Skeletal muscle tissue (tissue), 4 donors: ENCODE measurements around the gene TMEM270. TPM values are rescaled to one million over a fixed set of nuclear protein-coding genes. Genes with fewer than 3 reads are reported as not detected.
"Not testable (repeated sequence)": the region's sequence is repeated elsewhere in the genome, so short reads cannot be mapped to it uniquely, and the experiment has no call there.

Source experiments
- H3K27ac ChIP-seq: one replicate; pipeline ENCODE4 v1.7.0; 2013; ENCODE audit warnings: mild to moderate bottlenecking, low read depth, low read length, inconsistent platforms
- H3K27me3 ChIP-seq, 3 donors: one replicate each; pipeline ENCODE4 v1.7.0; 2013; ENCODE audit warnings: low read length in 3 of 3; ENCODE audit not compliant: control insufficient read depth in 3 of 3, insufficient read depth in 3 of 3
- H3K36me3 ChIP-seq, 3 donors: one replicate each; pipeline ENCODE4 v1.7.0; 2013; ENCODE audit warnings: low read length in 3 of 3; ENCODE audit not compliant: control insufficient read depth in 3 of 3, insufficient read depth in 3 of 3
- H3K4me1 ChIP-seq, 3 donors: one replicate each; pipeline ENCODE4 v1.7.0; 2013; ENCODE audit warnings: low read length in 3 of 3, mild to moderate bottlenecking in 3 of 3; ENCODE audit not compliant: control insufficient read depth in 3 of 3, insufficient read depth in 3 of 3
- H3K4me3 ChIP-seq, 3 donors: one replicate each; pipeline ENCODE4 v1.7.0; 2013; ENCODE audit warnings: low read length in 3 of 3
- H3K9ac ChIP-seq, 3 donors: one replicate each; pipeline ENCODE4 v1.7.0; 2013; ENCODE audit warnings: low read length in 3 of 3, mild to moderate bottlenecking in 3 of 3, moderate library complexity in 2 of 3, low read depth in 1 of 3
- H3K9me3 ChIP-seq, 3 donors: one replicate each; pipeline ENCODE4 v1.7.0; 2013; ENCODE audit warnings: low read length in 3 of 3; ENCODE audit not compliant: control insufficient read depth in 3 of 3
- total RNA-seq: library from RNA; depleted of rRNA; stranded (reverse); fragments of >200 nt; gene quantifications from one replicate; pipeline ENCODE4 v1.2.3, GENCODE V29; 2014
- donor health status: Osteomylitis.

The TMEM270 gene
- total RNA-seq, 1 donor from 2014 or later = not detected

- no peak overlapping the region for H3K4me3 ChIP-seq
- H3K36me3 ChIP-seq = no peaks in the 10 kb centered on the region
- peaks cover 11 to 17% (median 16%) of the 10 kb centered on the region in 3 donors for H3K4me1 ChIP-seq
- no peaks in the 10 kb centered on the region for H3K9me3 ChIP-seq
- peaks cover 0 to 6% (median 4%) of the 10 kb centered on the region in 3 donors for H3K27me3 ChIP-seq
- H3K27ac ChIP-seq = no peak overlapping the region
- H3K9ac ChIP-seq = no peak overlapping the region
Measured at GRCh38 chr7:73872056-73872908, 11.3 kb downstream of the TMEM270 start.

- no peaks in the 10 kb centered on the region for H3K36me3 ChIP-seq
- H3K4me3 ChIP-seq = no peak overlapping the region
- H3K9ac ChIP-seq = no peak overlapping the region
- H3K27ac ChIP-seq = no peak overlapping the region
- H3K4me1 ChIP-seq = peaks cover 29 to 30% (median 29%) of the 10 kb centered on the region in 3 donors
- no peaks in the 10 kb centered on the region for H3K9me3 ChIP-seq
- peaks cover 10 to 26% (median 25%) of the 10 kb centered on the region in 3 donors for H3K27me3 ChIP-seq
Measured at GRCh38 chr7:73876361-73876760, 15.4 kb downstream of the TMEM270 start.

GRCh38 chr7:73876973-73877372, 16.0 kb downstream of the TMEM270 start:
- Histone ChIP-seq H3K9me3 (no peaks in the 10 kb centered on the region), H3K27ac (no peak overlapping the region), H3K27me3 (peaks cover 15 to 31% (median 30%) of the 10 kb centered on the region in 3 donors), H3K4me3 (no peak overlapping the region), H3K36me3 (no peaks in the 10 kb centered on the region), H3K9ac (no peak overlapping the region), H3K4me1 (peaks cover 29 to 33% (median 30%) of the 10 kb centered on the region in 3 donors)

GRCh38 chr7:73879977-73880681, 19.2 kb downstream of the TMEM270 start:
- peak overlapping the region; percentile 44 for H3K27ac ChIP-seq
- peaks cover 25 to 28% (median 27%) of the 10 kb centered on the region in 3 donors for H3K4me1 ChIP-seq
- H3K9ac ChIP-seq = no peak overlapping the region

GRCh38 chr7:73880755-73881328, 19.9 kb downstream of the TMEM270 start:
- peaks cover 15 to 30% (median 28%) of the 10 kb centered on the region in 3 donors for H3K27me3 ChIP-seq
- H3K9ac ChIP-seq = no peak overlapping the region
- H3K4me3 ChIP-seq = no peak overlapping the region
- no peaks in the 10 kb centered on the region for H3K9me3 ChIP-seq
- peak overlapping the region; percentile 44 for H3K27ac ChIP-seq
- H3K4me1 ChIP-seq = peaks cover 25 to 28% (median 27%) of the 10 kb centered on the region in 3 donors
- no peaks in the 10 kb centered on the region for H3K36me3 ChIP-seq

More at GRCh38 chr7:73879977-73880681, 19.2 kb downstream of the TMEM270 start:
- no peaks in the 10 kb centered on the region for H3K36me3 ChIP-seq
- H3K27me3 ChIP-seq = peaks cover 15 to 30% (median 28%) of the 10 kb centered on the region in 3 donors
- H3K9me3 ChIP-seq = no peaks in the 10 kb centered on the region
- no peak overlapping the region for H3K4me3 ChIP-seq

GRCh38 chr7:73881352-73882046, 20.5 kb downstream of the TMEM270 start:
- H3K36me3 ChIP-seq = no peaks in the 10 kb centered on the region
- peaks cover 31 to 33% (median 33%) of the 10 kb centered on the region in 3 donors for H3K4me1 ChIP-seq
- H3K27me3 ChIP-seq = peaks cover 15 to 32% (median 30%) of the 10 kb centered on the region in 3 donors
- H3K9ac ChIP-seq = no peak overlapping the region
- no peak overlapping the region for H3K4me3 ChIP-seq
- H3K27ac ChIP-seq = peak overlapping the region; percentile 44
- no peaks in the 10 kb centered on the region for H3K9me3 ChIP-seq

GRCh38 chr7:73882047-73882402, 21.1 kb downstream of the TMEM270 start:
- no peak overlapping the region for H3K4me3 ChIP-seq
- peaks cover 18 to 32% (median 29%) of the 10 kb centered on the region in 3 donors for H3K27me3 ChIP-seq
- no peak overlapping the region for H3K9ac ChIP-seq
- no peak overlapping the region for H3K27ac ChIP-seq
- peaks cover 36 to 38% (median 38%) of the 10 kb centered on the region in 3 donors for H3K4me1 ChIP-seq
- no peaks in the 10 kb centered on the region for H3K9me3 ChIP-seq
- H3K36me3 ChIP-seq = no peaks in the 10 kb centered on the region

- not testable (repeated sequence) for H3K9me3 ChIP-seq, H3K27ac ChIP-seq, H3K9ac ChIP-seq, H3K36me3 ChIP-seq, H3K4me3 ChIP-seq
- H3K27me3 ChIP-seq = peaks cover 18 to 26% (median 22%) of the 10 kb centered on the region in 3 donors
- peaks cover 33 to 36% (median 33%) of the 10 kb centered on the region in 3 donors for H3K4me1 ChIP-seq
Measured at GRCh38 chr7:73884867-73885422, 24.0 kb downstream of the TMEM270 start.

GRCh38 chr7:73885433-73885974, 24.5 kb downstream of the TMEM270 start:
- Histone ChIP-seq H3K9ac (no peak overlapping the region), H3K4me3 (no peak overlapping the region), H3K9me3 (no peaks in the 10 kb centered on the region), H3K27ac (peak overlapping the region; percentile 69), H3K4me1 (peaks cover 31 to 35% (median 31%) of the 10 kb centered on the region in 3 donors), H3K36me3 (no peaks in the 10 kb centered on the region), H3K27me3 (peaks cover 12 to 21% (median 16%) of the 10 kb centered on the region in 3 donors)
